Subcutaneous adipose tissue (tissue), 4 donors: ENCODE results near the gene PHYHIPL. TPM values are rescaled to one million over a fixed set of nuclear protein-coding genes. Genes with fewer than 3 reads are reported as not detected.

Experiments
- CTCF ChIP-seq: fragments of 450-650 bp; IDR thresholded peaks from one replicate; pipeline ENCODE4 v1.5.1; 2016; ENCODE audit warnings: low read depth, mild to moderate bottlenecking, control low read depth, antibody characterized with exemption, moderate library complexity
- total RNA-seq, 4 donors: library from RNA; depleted of rRNA; stranded (reverse); fragments of >200 nt; gene quantifications; one replicate each; pipeline ENCODE4 v1.1.0, GENCODE V29; 2016

The PHYHIPL gene
- total RNA-seq, 4 donors from 2014 or later, result 0.22 TPM; not detected in 3

GRCh38 chr10:59283456-59284091 is 107.1 kb downstream of the PHYHIPL start:
- TF ChIP-seq CTCF, result no peak

DNA sequence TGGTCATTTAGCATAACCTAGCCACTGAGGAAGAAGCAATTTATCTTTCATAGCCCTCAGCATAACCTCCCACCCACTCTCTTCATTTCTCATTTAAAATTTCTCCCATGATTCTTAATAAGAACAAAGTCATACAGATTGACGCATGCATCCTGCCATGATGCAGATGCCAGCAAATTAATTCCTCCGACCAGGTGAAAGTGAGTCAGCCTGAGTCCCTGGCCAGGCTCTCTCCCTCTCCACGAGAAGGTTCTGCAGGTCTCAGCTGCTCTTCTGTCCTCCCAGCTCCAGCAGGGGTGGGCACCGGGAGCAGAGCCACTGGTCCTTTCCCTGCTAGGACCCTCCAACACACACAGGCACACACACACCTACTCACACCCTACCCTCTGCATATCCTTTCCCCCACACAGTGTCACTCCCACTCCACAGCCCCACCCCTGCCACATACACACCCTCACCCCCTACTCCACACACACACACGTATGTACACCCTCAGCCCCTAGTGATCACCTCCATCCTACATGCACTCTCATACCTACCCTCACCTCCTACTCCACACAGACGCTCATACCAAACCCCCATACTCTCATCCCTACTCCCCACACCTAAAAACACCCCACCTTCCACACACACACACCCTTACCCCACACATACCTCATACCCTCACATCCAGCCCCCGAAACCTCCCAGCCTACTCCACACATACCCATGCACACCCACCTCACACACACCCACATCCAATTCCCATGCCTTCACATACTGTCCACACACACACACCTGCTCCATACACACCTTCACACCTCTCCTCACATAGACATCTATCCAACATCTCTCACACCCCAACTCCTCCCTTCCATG is 107.9 kb downstream of the PHYHIPL start:
- TF ChIP-seq CTCF, result no peak

GRCh38 chr10:59285073-59285472 is 108.6 kb downstream of the PHYHIPL start:
- TF ChIP-seq CTCF, result no peak

GRCh38 chr10:59285848-59286247 is 109.4 kb downstream of the PHYHIPL start:
- TF ChIP-seq CTCF, result no peak

DNA sequence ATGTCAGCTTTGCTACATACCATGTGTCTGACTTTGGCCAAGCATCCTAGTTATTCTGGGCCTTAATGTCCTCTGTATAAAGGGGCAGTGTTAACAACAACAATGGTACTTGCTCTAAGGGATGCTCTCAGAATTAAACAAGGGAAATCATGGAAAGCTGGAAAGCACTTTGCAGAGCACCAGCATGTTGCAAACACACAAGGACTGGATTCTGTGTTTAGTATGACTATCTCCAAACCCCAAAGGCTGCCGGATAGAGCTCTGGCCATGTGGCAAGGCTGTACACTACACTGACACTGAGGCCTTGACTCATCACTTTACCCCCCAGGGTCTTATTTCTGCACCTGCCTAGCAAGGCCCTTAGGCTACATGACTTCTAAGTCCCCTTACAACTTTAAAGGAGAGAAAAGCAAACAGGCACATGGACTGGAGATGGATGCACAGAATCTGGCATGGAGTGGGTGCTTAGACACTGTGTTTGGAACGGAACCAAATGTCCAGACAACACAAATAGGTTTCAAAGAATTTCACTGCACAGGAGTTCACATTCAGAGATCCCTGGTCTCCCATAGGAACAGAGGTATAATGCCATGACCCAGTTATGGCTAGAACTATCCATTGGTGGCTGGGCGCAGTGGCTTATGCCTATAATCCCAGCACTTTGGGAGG is 111.3 kb downstream of the PHYHIPL start:
- no peak for TF ChIP-seq CTCF

DNA sequence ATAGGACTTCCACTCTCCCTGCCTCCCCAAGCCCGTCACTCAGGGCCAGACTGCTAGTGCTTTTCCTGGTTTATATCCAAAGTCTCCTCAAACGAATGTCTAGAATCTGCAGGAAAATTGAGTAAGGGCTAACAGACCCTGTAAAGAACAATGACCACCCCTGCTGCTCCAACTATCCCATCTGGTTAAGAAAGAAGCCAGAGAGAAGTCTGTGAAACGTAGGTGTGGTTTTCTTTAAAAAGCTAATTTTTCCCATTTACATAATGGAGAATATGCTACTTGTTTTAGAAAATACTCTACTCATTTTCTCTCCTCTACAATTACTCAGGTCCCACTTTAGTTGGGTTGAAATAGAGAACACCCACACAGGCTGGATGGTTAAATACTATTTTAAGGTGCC is 113.4 kb downstream of the PHYHIPL start:
- TF ChIP-seq CTCF, result no peak

DNA sequence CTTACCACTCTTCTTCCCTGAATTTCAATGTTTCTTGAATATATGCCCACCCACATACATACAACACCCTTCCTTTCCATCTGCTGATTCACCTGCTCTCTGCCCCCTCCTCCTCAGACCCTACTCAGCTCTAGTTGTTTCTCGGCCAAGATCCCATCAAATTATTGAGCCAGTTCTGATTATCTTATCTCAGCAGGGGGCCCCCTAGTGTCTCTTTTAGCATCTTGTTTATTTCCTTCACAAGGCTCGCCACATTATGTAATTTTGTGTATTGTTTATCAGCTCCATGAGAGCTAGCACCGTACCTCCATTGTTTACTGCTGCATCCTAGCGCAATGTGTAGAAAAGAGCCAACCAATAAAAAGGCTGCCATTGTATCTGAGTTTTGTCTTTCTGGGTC is 114.0 kb downstream of the PHYHIPL start:
- TF ChIP-seq CTCF, result no peak
